HEK293 (cell line): ENCODE data around the gene MRPL33.

Source experiments
- CTCF ChIA-PET: fragments of 350-600 bp; formaldehyde crosslinking; extraction: SDS; loops from one replicate; lab custom pipeline; 2021; ENCODE audit warnings: antibody characterized with exemption; lab: Yijun Ruan, JAX
- POLR2A ChIA-PET: fragments of 300-600 bp; formaldehyde crosslinking; extraction: SDS; loops from one replicate; lab custom pipeline; 2020; ENCODE audit warnings: antibody characterized with exemption, inconsistent platforms; lab: Yijun Ruan, JAX
- H3K27ac ChIP-seq: fragments of 200-500 bp; sonication (Bioruptor generic); 2 replicates; pipeline ENCODE4 v1.5.1; 2014; ENCODE audit warnings: low read depth, low read length, control low read depth, inconsistent platforms; ENCODE audit errors: extremely low read depth
- H3K36me3 ChIP-seq, 2 experiments: fragments of 200-500 bp in 1 of 2; sonication (Bioruptor generic) in 1 of 2; 1 replicate in 1 of 2; 2 replicates in 1 of 2; pipeline ENCODE4 v1.5.1; 2014 to 2017; ENCODE audit warnings: inconsistent platforms in 2 of 2, low read length in 2 of 2; ENCODE audit not compliant: control insufficient read depth in 2 of 2, insufficient read depth in 1 of 2
- H3K4me1 ChIP-seq: fragments of 200-500 bp; sonication (Bioruptor generic); 2 replicates; pipeline ENCODE4 v1.5.1; 2014; ENCODE audit warnings: mild to moderate bottlenecking, low read length, inconsistent platforms; ENCODE audit not compliant: control insufficient read depth, insufficient read depth
- H3K4me3 ChIP-seq: 2 replicates; pipeline ENCODE4 v1.5.1; 2011; ENCODE audit warnings: low read depth, mild to moderate bottlenecking, control low read depth, low read length, moderate library complexity
- H3K9me3 ChIP-seq: fragments of 200-500 bp; sonication (Bioruptor generic); 2 replicates; pipeline ENCODE4 v1.5.1; 2014; ENCODE audit warnings: low read depth, low read length, inconsistent platforms; ENCODE audit not compliant: control insufficient read depth, insufficient read depth
- FEZF1 ChIP-seq: fragments of 450-650 bp; formaldehyde crosslinking; IDR thresholded peaks from 2 replicates; pipeline ENCODE4 v1.5.1; 2016; ENCODE audit warnings: missing biosample characterization, missing genetic modification characterization
- OSR2 ChIP-seq: fragments of 450-650 bp; formaldehyde crosslinking; IDR thresholded peaks from 2 replicates; pipeline ENCODE4 v1.5.1; 2016; ENCODE audit warnings: missing biosample characterization, missing genetic modification characterization
- PRDM1 ChIP-seq: fragments of 450-650 bp; formaldehyde crosslinking; IDR thresholded peaks from 2 replicates; pipeline ENCODE4; 2016; ENCODE audit warnings: missing biosample characterization, missing genetic modification characterization
- SALL2 ChIP-seq: fragments of 450-650 bp; formaldehyde crosslinking; IDR thresholded peaks from 2 replicates; pipeline ENCODE4 v1.5.0; 2017; ENCODE audit warnings: missing biosample characterization, mild to moderate bottlenecking, missing genetic modification characterization, borderline replicate concordance
- SP2 ChIP-seq: fragments of 450-650 bp; formaldehyde crosslinking; IDR thresholded peaks from 2 replicates; pipeline ENCODE4 v1.5.1; 2016; ENCODE audit warnings: missing biosample characterization, missing genetic modification characterization
- SP3 ChIP-seq: fragments of 450-650 bp; formaldehyde crosslinking; IDR thresholded peaks from 2 replicates; pipeline ENCODE4 v1.5.1; 2016; ENCODE audit warnings: missing biosample characterization, missing genetic modification characterization
- TRIM28 ChIP-seq: IDR thresholded peaks from 2 replicates; pipeline ENCODE4 v1.6.1; 2011; ENCODE audit warnings: low read length, control low read depth, borderline replicate concordance
- YY1 ChIP-seq: fragments of 450-650 bp; formaldehyde crosslinking; IDR thresholded peaks from 2 replicates; pipeline ENCODE4 v1.5.1; 2018; ENCODE audit warnings: missing biosample characterization, missing genetic modification characterization
- ZBTB1 ChIP-seq: fragments of 450-650 bp; formaldehyde crosslinking; IDR thresholded peaks from 2 replicates; pipeline ENCODE4 v1.5.1; 2016; ENCODE audit warnings: missing biosample characterization, missing genetic modification characterization
- ZEB2 ChIP-seq: fragments of 450-650 bp; formaldehyde crosslinking; IDR thresholded peaks from 2 replicates; pipeline ENCODE4 v1.5.1; 2016; ENCODE audit warnings: missing biosample characterization, missing genetic modification characterization
- ZNF121 ChIP-seq: fragments of 450-650 bp; formaldehyde crosslinking; IDR thresholded peaks from 2 replicates; pipeline ENCODE4 v1.5.1; 2016; ENCODE audit warnings: missing biosample characterization, missing genetic modification characterization
- ZNF132 ChIP-seq: fragments of 450-650 bp; formaldehyde crosslinking; IDR thresholded peaks from 2 replicates; pipeline ENCODE4 v1.5.1; 2017; ENCODE audit warnings: missing biosample characterization, missing genetic modification characterization, borderline replicate concordance
- ZNF157 ChIP-seq: fragments of 450-650 bp; formaldehyde crosslinking; IDR thresholded peaks from 2 replicates; pipeline ENCODE4 v1.5.1; 2016; ENCODE audit warnings: missing biosample characterization, missing genetic modification characterization
- ZNF223 ChIP-seq: fragments of 450-650 bp; formaldehyde crosslinking; IDR thresholded peaks from 2 replicates; pipeline ENCODE4 v1.5.1; 2016; ENCODE audit warnings: missing biosample characterization, missing genetic modification characterization
- ZNF324 ChIP-seq: fragments of 450-650 bp; formaldehyde crosslinking; IDR thresholded peaks from 2 replicates; pipeline ENCODE4 v1.5.1; 2016; ENCODE audit warnings: missing biosample characterization, missing genetic modification characterization
- ZNF37A ChIP-seq: fragments of 450-650 bp; IDR thresholded peaks from 2 replicates; pipeline ENCODE4 v1.5.1; 2018; ENCODE audit warnings: missing biosample characterization, missing genetic modification characterization
- ZNF555 ChIP-seq: fragments of 450-650 bp; formaldehyde crosslinking; conservative IDR thresholded peaks from 2 replicates; pipeline ENCODE4 v1.5.1; 2017; ENCODE audit warnings: missing biosample characterization, mild to moderate bottlenecking, missing genetic modification characterization, inconsistent platforms
- ZNF654 ChIP-seq: fragments of 450-650 bp; formaldehyde crosslinking; IDR thresholded peaks from 2 replicates; pipeline ENCODE4 v1.5.1; 2016; ENCODE audit warnings: low read depth, missing biosample characterization, missing genetic modification characterization
- ZNF701 ChIP-seq: fragments of 450-650 bp; formaldehyde crosslinking; IDR thresholded peaks from 2 replicates; pipeline ENCODE4 v1.5.1; 2016; ENCODE audit warnings: missing biosample characterization, missing genetic modification characterization
- TF ChIP-seq, protein P1 (sequence below): fragments of 450-650 bp; formaldehyde crosslinking; IDR thresholded peaks from 2 replicates; pipeline ENCODE4 v1.5.1; 2016; ENCODE audit warnings: missing biosample characterization, missing genetic modification characterization, low read depth
- TF ChIP-seq, protein P2 (sequence below): fragments of 450-650 bp; formaldehyde crosslinking; IDR thresholded peaks from 2 replicates; pipeline ENCODE4 v1.5.1; 2016; ENCODE audit warnings: missing biosample characterization, missing genetic modification characterization
- TF ChIP-seq, protein P3 (sequence below): fragments of 450-650 bp; IDR thresholded peaks from 2 replicates; pipeline ENCODE4 v1.5.1; 2018; ENCODE audit warnings: missing biosample characterization, missing genetic modification characterization
- TF ChIP-seq, protein P4 (sequence below): fragments of 450-650 bp; formaldehyde crosslinking; conservative IDR thresholded peaks from 2 replicates; pipeline ENCODE4 v1.5.1; 2016; ENCODE audit warnings: low read depth, missing biosample characterization, missing genetic modification characterization

MRPL33 gene

DNA sequence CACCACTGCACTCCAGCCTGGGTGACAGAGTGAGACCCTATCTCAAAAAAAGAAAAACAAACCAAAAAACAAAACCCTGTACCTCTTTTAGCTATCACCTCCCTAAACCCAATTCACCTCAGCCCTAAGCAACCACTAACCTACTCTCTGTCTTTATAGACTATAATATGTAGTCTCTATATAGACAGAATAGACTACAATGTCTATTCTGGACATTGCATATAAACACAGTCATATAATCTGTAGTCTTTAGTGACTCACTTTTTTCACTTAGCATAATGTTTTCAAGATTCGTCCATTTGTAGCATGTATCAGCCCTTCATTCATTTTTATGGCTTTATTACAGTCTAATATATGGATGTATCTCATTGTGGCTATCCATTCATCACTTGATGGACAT is 37.2 kb upstream of the MRPL33 start:
- no peaks in the 10 kb centered on the region for H3K9me3 ChIP-seq
- no peak overlapping the region for H3K4me3 ChIP-seq
- ChIA-PET CTCF (interaction anchor here (2.7 kb wide), 1 partner anchor 11 kb away, joined by 11 read pairs; no protein-coding TSS in a partner anchor), POLR2A (no interaction called here)
- TF ChIP-seq ZNF121 (tag by site-specific recombination) (no peak), YY1 (tag by site-specific recombination) (no peak), OSR2 (tag by site-specific recombination) (no peak), TRIM28 (no peak), ZBTB1 (tag by site-specific recombination) (no peak), SALL2 (tag by site-specific recombination) (no peak), ZEB2 (tag by site-specific recombination) (no peak), ZNF701 (tag by site-specific recombination) (no peak), ZNF654 (tag by site-specific recombination) (no peak), ZNF223 (no peak), PRDM1 (tag by site-specific recombination) (no peak), FEZF1 (tag by site-specific recombination) (no peak)
- TF ChIP-seq, protein P1, sequence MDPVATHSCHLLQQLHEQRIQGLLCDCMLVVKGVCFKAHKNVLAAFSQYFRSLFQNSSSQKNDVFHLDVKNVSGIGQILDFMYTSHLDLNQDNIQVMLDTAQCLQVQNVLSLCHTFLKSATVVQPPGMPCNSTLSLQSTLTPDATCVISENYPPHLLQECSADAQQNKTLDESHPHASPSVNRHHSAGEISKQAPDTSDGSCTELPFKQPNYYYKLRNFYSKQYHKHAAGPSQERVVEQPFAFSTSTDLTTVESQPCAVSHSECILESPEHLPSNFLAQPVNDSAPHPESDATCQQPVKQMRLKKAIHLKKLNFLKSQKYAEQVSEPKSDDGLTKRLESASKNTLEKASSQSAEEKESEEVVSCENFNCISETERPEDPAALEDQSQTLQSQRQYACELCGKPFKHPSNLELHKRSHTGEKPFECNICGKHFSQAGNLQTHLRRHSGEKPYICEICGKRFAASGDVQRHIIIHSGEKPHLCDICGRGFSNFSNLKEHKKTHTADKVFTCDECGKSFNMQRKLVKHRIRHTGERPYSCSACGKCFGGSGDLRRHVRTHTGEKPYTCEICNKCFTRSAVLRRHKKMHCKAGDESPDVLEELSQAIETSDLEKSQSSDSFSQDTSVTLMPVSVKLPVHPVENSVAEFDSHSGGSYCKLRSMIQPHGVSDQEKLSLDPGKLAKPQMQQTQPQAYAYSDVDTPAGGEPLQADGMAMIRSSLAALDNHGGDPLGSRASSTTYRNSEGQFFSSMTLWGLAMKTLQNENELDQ (tag by site-specific recombination): no peak
- no peaks in the 10 kb centered on the region for H3K4me1 ChIP-seq
- H3K36me3 ChIP-seq: no peaks in the 10 kb centered on the region
- H3K27ac ChIP-seq: no peak overlapping the region

DNA sequence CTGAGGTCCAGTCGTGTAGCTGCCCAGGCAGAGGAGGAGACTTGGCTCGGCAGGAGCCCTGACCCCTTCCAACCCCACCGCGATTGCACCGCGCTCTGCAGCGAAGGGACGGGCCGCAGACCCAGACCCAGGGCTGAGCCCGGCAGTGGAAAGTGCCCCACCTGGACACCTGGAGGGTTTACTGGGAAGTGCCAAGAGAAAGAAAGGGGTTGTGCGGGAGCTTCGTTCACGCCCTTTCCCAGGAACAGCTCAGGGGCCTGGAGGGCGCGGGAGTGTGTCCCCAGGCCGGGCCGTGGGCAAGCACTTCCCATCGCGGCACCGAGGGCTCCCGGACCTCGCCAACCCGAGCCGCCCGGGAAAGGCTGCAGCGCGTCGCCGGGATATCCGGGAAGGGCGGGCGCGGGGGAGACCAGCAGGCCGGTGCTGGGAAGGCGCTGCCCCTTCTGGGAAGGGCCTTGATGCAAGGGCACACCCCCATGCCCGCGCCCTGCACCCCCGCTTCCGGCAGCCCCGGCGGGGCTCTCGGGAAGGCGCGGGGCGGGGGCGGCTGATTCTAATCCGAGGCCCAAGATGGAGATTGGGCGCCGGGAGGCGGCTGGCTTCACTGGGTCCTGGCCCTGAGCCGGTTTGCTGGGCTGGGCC is 36.1 kb upstream of the MRPL33 start:
- H3K27ac ChIP-seq: no peak overlapping the region
- no peaks in the 10 kb centered on the region for H3K36me3 ChIP-seq
- no peaks in the 10 kb centered on the region for H3K4me1 ChIP-seq
- CTCF ChIA-PET: interaction anchor here (1.2 kb wide), 1 partner anchor 12 kb away, joined by 4 read pairs; no protein-coding TSS in a partner anchor
- POLR2A ChIA-PET: no interaction called here
- H3K4me3 ChIP-seq: no peak overlapping the region
- no peaks in the 10 kb centered on the region for H3K9me3 ChIP-seq
- TF ChIP-seq ZNF132: no peak
- TF ChIP-seq ZNF555 (tag by site-specific recombination): no peak
- no peak for TF ChIP-seq ZNF157 (tag by site-specific recombination)
- TF ChIP-seq SP3 (tag by site-specific recombination): no peak
- no peak for TF ChIP-seq ZNF324 (tag by site-specific recombination)
- TF ChIP-seq, protein P2, sequence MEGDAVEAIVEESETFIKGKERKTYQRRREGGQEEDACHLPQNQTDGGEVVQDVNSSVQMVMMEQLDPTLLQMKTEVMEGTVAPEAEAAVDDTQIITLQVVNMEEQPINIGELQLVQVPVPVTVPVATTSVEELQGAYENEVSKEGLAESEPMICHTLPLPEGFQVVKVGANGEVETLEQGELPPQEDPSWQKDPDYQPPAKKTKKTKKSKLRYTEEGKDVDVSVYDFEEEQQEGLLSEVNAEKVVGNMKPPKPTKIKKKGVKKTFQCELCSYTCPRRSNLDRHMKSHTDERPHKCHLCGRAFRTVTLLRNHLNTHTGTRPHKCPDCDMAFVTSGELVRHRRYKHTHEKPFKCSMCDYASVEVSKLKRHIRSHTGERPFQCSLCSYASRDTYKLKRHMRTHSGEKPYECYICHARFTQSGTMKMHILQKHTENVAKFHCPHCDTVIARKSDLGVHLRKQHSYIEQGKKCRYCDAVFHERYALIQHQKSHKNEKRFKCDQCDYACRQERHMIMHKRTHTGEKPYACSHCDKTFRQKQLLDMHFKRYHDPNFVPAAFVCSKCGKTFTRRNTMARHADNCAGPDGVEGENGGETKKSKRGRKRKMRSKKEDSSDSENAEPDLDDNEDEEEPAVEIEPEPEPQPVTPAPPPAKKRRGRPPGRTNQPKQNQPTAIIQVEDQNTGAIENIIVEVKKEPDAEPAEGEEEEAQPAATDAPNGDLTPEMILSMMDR (tag by site-specific recombination): no peak
- TF ChIP-seq, protein P3, sequence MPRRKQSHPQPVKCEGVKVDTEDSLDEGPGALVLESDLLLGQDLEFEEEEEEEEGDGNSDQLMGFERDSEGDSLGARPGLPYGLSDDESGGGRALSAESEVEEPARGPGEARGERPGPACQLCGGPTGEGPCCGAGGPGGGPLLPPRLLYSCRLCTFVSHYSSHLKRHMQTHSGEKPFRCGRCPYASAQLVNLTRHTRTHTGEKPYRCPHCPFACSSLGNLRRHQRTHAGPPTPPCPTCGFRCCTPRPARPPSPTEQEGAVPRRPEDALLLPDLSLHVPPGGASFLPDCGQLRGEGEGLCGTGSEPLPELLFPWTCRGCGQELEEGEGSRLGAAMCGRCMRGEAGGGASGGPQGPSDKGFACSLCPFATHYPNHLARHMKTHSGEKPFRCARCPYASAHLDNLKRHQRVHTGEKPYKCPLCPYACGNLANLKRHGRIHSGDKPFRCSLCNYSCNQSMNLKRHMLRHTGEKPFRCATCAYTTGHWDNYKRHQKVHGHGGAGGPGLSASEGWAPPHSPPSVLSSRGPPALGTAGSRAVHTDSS (tag by site-specific recombination): no peak
- TF ChIP-seq SP2 (tag by site-specific recombination): no peak
- no peak for TF ChIP-seq ZNF37A (tag by site-specific recombination)
- TF ChIP-seq, protein P4, sequence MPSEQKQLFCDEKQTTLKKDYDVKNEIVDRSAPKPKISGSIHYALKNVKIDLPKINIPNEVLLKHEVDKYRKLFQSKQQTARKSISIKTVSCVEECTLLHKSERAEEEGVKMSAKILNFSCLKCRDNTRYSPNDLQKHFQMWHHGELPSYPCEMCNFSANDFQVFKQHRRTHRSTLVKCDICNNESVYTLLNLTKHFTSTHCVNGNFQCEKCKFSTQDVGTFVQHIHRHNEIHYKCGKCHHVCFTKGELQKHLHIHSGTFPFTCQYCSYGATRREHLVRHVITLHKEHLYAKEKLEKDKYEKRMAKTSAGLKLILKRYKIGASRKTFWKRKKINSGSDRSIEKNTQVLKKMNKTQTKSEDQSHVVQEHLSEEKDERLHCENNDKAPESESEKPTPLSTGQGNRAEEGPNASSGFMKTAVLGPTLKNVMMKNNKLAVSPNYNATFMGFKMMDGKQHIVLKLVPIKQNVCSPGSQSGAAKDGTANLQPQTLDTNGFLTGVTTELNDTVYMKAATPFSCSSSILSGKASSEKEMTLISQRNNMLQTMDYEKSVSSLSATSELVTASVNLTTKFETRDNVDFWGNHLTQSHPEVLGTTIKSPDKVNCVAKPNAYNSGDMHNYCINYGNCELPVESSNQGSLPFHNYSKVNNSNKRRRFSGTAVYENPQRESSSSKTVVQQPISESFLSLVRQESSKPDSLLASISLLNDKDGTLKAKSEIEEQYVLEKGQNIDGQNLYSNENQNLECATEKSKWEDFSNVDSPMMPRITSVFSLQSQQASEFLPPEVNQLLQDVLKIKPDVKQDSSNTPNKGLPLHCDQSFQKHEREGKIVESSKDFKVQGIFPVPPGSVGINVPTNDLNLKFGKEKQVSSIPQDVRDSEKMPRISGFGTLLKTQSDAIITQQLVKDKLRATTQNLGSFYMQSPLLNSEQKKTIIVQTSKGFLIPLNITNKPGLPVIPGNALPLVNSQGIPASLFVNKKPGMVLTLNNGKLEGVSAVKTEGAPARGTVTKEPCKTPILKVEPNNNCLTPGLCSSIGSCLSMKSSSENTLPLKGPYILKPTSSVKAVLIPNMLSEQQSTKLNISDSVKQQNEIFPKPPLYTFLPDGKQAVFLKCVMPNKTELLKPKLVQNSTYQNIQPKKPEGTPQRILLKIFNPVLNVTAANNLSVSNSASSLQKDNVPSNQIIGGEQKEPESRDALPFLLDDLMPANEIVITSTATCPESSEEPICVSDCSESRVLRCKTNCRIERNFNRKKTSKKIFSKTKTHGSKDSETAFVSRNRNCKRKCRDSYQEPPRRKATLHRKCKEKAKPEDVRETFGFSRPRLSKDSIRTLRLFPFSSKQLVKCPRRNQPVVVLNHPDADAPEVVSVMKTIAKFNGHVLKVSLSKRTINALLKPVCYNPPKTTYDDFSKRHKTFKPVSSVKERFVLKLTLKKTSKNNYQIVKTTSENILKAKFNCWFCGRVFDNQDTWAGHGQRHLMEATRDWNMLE: no peak
